GM19043 (cell line): ENCODE data around the gene PLAAT2.

Source experiments
- ATAC-seq: cut with Tn5 transposase; IDR thresholded peaks from one replicate; pipeline ENCODE4 v1.9.1; 2021; ENCODE audit warnings: low read depth; ENCODE audit not compliant: unreplicated experiment

The PLAAT2 gene

GRCh38 chr11:63527667-63528066, 35.5 kb downstream of the PLAAT2 start:
- ATAC-seq: no peak

GRCh38 chr11:63523151-63523550, 40.0 kb downstream of the PLAAT2 start:
- no peak for ATAC-seq

- ATAC-seq: no peak
Observed at GRCh38 chr11:63521896-63522295, 41.3 kb downstream of the PLAAT2 start.

- ATAC-seq: no peak
Observed at GRCh38 chr11:63520606-63521170, 42.5 kb downstream of the PLAAT2 start.

- no peak for ATAC-seq
Observed at GRCh38 chr11:63518548-63518947, 44.6 kb downstream of the PLAAT2 start.

GRCh38 chr11:63517156-63517555, 46.0 kb downstream of the PLAAT2 start:
- ATAC-seq: no peak

- ATAC-seq: no peak
Observed at GRCh38 chr11:63516109-63516508, 47.1 kb downstream of the PLAAT2 start.

- ATAC-seq: no peak
Observed at GRCh38 chr11:63512816-63513215, 50.4 kb downstream of the PLAAT2 start.

GRCh38 chr11:63511048-63511748, 52.0 kb downstream of the PLAAT2 start:
- ATAC-seq: no peak

- ATAC-seq: no peak
Observed at GRCh38 chr11:63510360-63511047, 52.7 kb downstream of the PLAAT2 start.

- no peak for ATAC-seq
Observed at GRCh38 chr11:63508745-63509144, 54.4 kb downstream of the PLAAT2 start.

GRCh38 chr11:63508009-63508408, 55.2 kb downstream of the PLAAT2 start:
- ATAC-seq: no peak

- ATAC-seq: no peak
Observed at GRCh38 chr11:63507511-63507910, 55.7 kb downstream of the PLAAT2 start.

- no peak for ATAC-seq
Observed at GRCh38 chr11:63506876-63507275, 56.3 kb downstream of the PLAAT2 start.

GRCh38 chr11:63505857-63506528, 57.2 kb downstream of the PLAAT2 start, which contains the start of gene LGALS12:
TSS of gene LGALS12 (plus strand) at chr11:63506084. CDS start at chr11:63506459, 375 bp downstream.
- no peak for ATAC-seq

GRCh38 chr11:63504933-63505586, 58.1 kb downstream of the PLAAT2 start:
- ATAC-seq: no peak

- ATAC-seq: no peak
Observed at GRCh38 chr11:63504054-63504453, 59.1 kb downstream of the PLAAT2 start.

GRCh38 chr11:63503492-63503891, 59.7 kb downstream of the PLAAT2 start:
- ATAC-seq: no peak
